Endothelial cell of hepatic sinusoid (primary cell): ENCODE measurements around the gene NKTR.
"Not testable (repeated sequence)": the region's sequence is repeated elsewhere in the genome, so short reads cannot be mapped to it uniquely, and the experiment has no call there.

Experiments
- in situ Hi-C: cut with HindIII; loops from 2 replicates; pipeline ENCODE4 v1.10.0; 2017; ENCODE audit warnings: low sequenced_read_pairs

The NKTR gene

DNA sequence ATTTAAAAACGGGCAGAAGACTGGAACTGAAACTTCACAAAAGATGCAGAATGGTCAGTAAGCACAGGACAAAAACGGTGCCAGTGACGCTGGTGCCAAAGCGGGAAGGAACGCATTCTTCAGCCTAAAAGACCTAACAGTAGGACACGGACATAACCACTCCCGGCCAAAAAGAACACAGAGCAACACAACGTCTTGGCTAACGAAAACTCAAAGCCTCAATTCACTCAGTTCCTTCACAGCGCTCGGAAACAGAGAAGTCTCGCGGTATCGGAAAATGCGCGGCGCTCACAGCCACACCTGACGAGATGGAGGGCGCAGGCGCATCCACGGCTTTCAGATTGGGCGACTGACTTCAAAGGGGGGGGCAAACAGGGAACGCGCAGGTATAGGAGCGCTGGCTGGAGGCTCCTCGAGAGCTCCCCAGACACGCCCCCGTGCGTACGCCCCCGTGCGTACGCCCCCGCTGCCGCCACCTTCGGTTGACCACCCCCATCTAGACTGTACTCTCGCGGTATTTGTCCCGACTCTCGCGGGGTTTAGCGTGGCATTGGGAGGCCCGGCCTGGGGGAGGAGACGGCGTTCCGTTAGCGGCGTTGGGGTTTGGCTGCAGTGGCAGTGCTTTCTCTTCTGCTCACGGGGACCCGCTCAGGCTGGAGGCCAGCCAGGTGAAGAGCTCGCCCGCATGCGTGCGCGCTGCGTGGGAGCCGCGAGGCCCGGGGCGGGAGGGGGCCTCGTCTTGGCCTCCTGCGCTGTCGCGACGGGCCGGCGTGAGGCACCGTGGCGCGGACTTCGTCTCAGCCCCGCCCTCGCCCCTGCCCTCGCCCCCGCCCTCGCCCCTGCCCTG, at the start of gene NKTR:
TSS of gene NKTR (plus strand) at position 576 of the 847 bp plus-strand sequence. CDS start 321 bp downstream, outside the sequence.
- in situ Hi-C loops: no loop called here

DNA sequence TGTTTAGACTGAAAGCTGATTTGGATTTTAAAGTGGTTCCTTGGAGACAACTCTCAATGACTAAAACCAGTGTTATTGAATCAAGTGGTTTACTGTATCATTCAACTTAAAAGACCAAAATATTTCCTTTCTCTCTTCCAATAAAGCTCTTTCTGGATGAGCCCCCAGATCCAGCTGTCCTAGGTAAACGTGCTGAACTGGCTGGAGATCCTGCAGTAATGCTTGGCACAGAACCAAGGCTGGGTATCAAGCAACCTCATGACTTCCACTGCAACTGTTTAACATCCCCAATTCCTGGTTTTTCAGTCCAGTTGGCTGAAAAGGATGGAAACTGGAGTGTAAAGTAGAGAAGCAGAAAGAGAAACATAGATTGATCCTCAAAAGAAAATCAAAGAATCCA, 47.7 kb upstream of the NKTR start:
- in situ Hi-C loops: no loop called here

GRCh38 chr3:42556089-42556632, 44.3 kb upstream of the NKTR start:
- in situ Hi-C loops: no loop called here

GRCh38 chr3:42556817-42557216, 43.7 kb upstream of the NKTR start:
- in situ Hi-C loops: not testable (repeated sequence)

DNA sequence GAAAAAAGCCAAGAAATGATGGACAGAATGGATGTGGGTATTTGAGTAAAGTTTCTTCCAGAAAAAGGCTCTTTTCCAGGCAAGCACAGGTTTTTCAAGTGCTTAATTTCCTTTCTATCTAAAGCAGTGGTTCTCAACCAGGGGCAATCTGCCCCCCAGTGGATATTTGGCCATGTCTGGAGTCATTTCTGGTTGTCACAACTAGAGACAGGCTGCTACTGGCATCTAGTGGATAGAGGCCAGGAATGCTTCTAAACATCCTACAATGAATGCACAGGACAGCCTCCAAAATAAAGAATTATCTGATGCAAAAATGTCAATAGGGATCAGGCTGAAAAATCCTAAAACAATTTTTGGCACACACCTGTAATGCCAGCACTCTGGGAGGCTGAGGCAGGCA, 42.6 kb upstream of the NKTR start:
- in situ Hi-C loops: no loop called here

- in situ Hi-C loops: no loop called here
Observed at GRCh38 chr3:42562047-42562907, 38.2 kb upstream of the NKTR start.

GRCh38 chr3:42569593-42570142, 30.8 kb upstream of the NKTR start:
- in situ Hi-C loops: no loop called here

GRCh38 chr3:42572278-42572677, 28.2 kb upstream of the NKTR start:
- in situ Hi-C loops: no loop called here

- in situ Hi-C loops: no loop called here
Observed at GRCh38 chr3:42575137-42575741, 25.2 kb upstream of the NKTR start.

DNA sequence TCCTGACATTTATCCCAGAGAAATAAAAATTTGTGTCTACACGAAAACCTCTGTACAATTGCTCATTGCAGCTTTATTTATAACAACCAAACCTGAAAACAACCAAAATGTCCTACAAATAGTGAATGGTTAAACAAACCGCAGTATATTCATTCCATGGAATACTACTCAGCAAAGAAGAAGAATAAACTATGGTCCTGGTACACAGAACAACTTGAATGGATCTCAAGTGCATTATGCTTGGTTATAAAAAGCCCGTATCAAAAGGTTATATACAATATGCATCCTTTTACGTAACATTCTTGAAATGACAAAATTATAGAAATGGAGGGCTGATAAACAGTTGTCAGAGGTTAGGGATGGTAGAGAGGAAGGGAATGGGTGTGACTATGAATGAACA, 22.4 kb upstream of the NKTR start:
- in situ Hi-C loops: no loop called here

GRCh38 chr3:42579346-42579745, 21.1 kb upstream of the NKTR start:
- in situ Hi-C loops: not testable (repeated sequence)

GRCh38 chr3:42581400-42581708, 19.1 kb upstream of the NKTR start:
- in situ Hi-C loops: no loop called here

DNA sequence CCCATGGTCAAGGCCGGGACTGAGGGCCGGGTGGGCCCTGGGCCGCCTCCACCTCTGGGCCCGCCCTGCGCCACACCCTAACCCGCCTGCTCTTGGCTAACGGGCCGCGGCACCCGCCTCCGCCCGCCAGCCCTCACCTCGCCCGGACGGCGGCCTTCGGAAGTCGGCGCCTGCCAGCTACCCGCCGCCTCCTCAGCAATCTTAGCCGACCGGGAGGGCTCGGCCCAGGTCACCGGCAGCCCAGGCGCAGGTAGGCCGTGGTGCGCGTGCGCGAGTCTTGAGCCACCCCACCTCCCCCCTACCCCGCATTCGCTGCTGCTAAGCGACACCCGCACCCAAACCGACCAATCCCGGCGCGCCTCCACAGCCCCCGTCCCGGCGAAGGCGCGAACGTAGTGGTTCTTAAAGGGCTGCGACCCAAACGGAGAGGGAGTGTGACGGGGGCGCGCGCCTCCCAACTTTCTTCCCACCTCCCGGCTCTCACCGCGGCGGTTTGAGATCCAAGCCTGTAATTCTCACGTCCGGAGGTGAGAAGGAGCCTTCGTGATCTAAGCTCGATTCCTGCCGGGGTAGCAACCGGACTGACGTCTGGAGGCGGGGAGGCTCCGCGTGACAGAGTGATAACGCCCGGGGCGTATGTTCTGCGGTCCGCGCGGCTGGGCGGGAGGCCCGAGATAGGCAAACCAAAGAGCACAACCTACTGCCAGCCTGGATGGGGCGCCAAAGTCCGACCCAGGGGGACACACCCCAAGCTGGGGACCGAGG, 18.6 kb upstream of the NKTR start, which contains the start of gene SEC22C:
TSS of gene SEC22C (minus strand) at position 259 of the 765 bp plus-strand sequence. CDS start 12,921 bp downstream, outside the sequence.
- in situ Hi-C loops: no loop called here

DNA sequence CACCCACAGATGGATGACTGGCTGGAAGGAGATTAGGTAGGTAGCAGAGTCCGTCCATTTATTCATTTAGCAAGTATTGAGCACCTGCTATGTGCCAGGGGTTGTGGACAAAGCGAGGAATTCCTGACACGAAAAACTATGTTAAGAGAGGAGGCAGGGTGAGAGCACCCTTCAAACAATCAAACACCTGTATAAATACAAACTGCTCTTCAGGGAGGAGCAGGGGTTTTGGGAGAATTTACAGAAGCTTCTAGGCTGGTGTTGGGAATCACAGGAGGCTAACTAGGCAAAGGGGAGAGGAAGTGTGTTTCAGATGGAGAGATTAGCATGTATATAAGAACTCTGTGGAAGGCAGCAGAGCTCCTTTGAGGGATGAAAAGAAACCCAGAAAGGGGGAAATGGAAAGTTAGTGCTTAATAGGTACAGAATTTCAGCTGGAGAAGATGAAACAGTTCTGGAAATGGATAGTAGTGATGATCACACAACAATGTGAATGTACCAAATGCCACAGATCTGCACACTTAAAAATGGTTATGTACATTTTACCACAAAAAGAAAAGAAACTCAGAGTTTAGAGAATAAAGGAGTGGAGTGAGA, 17.9 kb upstream of the NKTR start:
- in situ Hi-C loops: no loop called here

GRCh38 chr3:42588625-42589024, 11.9 kb upstream of the NKTR start:
- in situ Hi-C loops: no loop called here

DNA sequence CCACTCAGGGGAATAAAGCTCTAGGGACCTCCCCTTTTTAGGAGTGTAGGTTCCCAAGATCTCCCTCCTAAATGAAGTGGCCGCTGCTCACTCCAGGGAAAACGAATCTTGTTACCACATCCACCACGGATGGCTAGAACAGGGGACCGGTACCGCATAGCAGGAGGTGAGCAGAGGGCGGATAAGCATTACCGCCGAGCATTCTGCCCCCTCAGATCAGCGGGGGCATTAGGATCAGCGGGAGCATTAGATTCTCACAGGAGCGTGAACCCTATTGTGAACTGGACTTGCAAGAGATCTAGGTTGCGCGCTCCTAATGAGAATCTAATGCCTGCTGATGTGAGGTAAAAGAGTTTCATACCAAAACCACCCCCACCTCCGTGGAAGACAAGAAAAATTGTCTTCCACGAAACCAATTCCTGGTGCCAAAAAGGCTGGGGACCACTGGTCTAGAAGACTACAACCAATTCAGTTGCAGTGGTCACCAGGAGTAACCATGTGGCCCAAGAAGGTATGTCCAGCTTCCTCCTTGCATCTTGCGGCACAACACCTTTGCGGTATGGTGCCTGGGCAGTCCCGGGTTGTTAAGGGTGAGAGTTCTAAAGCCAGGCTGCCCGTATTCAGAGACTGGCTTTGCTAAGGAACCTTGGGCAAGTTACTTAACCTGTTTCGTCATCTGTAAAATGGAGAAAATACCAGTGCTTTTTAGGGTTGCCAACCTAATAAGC, 10.9 kb upstream of the NKTR start:
- in situ Hi-C loops: loop anchor here (5.0 kb wide), 1 partner anchor 38 kb away; no protein-coding TSS in a partner anchor

DNA sequence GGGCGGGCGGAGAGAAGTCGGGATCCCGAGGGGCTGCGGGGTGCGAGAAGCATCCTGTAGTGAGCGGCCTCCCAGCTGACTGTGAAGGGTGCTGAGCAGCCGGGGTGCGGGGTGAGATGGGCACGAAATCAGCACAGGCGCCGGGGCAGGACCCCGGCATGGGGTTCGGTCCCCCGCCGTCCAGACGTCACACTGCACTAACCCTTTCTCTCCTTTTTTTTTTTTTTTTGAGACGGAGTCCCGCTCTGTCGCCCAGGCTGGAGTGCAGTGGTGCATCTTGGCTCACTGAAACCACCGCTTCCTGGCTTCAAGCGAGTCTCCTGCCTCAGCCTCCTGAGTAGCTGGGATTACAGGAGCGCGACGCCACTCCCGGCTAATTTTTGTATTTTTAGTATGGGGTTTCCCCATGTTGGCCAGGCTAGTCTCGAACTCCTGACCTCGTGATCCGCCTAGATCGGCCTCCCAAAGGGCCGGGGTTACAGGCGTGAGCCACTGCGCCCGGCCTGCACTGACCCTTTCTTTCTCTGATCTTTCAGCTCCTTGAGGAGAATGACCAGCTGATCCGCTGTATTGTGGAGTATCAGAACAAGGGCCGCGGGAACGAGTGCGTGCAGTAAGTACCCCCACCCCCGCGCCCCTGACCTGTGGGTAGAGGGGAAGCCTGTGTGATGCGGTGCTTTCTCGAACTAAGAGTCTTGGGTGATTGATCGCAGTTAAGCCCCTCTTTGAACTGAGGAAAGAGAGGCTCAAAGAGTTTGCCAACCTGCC, 9.3 kb upstream of the NKTR start:
- in situ Hi-C loops: loop anchor here (5.0 kb wide), 1 partner anchor 36 kb away; no protein-coding TSS in a partner anchor

DNA sequence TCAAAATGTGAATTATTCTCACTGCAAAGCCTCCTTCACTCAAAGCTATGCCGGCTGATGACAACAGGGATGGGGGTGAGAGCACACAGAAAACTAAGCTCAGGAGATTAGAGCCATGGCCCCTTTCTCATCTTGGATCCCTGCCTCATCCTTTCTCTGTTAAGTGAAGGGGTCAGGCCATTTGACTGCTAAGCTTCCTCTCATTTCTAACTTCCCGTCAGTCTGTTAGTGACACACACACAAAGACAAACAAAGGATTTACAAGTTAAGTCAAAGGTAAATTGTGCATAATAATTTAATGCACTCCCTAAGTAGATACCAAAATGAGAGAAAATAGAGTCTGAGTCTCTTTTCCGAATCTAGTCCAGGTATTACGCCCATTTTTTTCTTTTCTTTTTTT, 8.7 kb upstream of the NKTR start:
- in situ Hi-C loops: loop anchor here (5.0 kb wide), 1 partner anchor 35 kb away; no protein-coding TSS in a partner anchor
